ENCODE measurements around the gene FXYD5. TPM values are rescaled to one million over a fixed set of nuclear protein-coding genes. Genes with fewer than 3 reads are reported as not detected.

FXYD5 gene
- total and polyA plus RNA-seq, 7 donors, result 18.5 to 102 (median 27.0) TPM

DNA sequence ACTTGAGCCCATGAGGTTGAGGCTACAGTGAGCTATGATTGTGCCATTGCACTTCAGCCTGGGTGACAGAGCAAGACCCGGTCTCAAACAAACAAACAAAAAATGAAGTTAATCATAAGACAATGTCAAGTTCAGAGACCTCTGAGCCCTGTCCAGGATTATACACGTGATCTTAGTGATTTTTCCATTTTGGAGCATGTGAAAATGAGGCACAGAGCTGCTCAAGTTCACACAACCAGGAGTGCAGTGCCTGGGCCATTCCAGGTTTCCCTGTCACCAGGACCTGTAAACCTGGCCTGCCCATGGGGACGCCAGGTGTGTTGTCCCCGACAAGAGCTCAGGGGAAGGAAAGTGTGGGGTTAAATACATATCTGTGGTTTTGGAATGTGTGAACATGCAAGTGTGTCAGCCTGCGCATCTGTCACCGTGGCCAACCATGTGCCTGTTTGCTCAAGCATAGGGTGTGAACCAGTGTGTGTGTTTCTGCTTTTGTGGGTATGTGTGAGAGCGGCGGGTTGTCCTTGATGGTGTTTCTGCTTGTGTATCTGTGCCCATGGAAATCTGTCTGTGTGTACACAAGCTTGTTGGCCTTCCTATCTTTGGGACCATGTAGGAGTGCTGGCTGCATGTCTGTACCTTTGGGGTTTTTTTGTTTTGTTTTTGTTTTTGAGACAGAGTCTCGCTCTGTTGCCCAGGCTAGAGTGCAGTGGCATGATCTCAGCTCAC, 17.4 kb upstream of the FXYD5 start:
- Histone ChIP-seq H3K9me3 (no peaks in the 10 kb centered on the region), H3K4me1 (peaks cover 0 to 46% (median 34%) of the 10 kb centered on the region in 4 donors), H3K36me3 (no peaks in the 10 kb centered on the region), H3K4me3 (no peak overlapping the region), H3K27ac (peak overlapping the region; percentile 82 to 84 (median 84)), H3K27me3 (peaks cover 17 to 54% (median 21%) of the 10 kb centered on the region in 3 donors)
- DNase-seq, result no peak
- intact Hi-C loops (cut with DNase I), result no loop called here
- TF ChIP-seq POLR2AphosphoS5 (IDR thresholded peaks at IDR 0.05), result no peak
- TF ChIP-seq POLR2A (IDR thresholded peaks at IDR 0.05), result no peak
- TF ChIP-seq, protein P1, sequence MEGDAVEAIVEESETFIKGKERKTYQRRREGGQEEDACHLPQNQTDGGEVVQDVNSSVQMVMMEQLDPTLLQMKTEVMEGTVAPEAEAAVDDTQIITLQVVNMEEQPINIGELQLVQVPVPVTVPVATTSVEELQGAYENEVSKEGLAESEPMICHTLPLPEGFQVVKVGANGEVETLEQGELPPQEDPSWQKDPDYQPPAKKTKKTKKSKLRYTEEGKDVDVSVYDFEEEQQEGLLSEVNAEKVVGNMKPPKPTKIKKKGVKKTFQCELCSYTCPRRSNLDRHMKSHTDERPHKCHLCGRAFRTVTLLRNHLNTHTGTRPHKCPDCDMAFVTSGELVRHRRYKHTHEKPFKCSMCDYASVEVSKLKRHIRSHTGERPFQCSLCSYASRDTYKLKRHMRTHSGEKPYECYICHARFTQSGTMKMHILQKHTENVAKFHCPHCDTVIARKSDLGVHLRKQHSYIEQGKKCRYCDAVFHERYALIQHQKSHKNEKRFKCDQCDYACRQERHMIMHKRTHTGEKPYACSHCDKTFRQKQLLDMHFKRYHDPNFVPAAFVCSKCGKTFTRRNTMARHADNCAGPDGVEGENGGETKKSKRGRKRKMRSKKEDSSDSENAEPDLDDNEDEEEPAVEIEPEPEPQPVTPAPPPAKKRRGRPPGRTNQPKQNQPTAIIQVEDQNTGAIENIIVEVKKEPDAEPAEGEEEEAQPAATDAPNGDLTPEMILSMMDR (IDR thresholded peaks at IDR 0.05), result no peak
- TF ChIP-seq EP300 (IDR thresholded peaks at IDR 0.05), result no peak
- WGBS, 2 donors, result 23 to 56% methylated on average over 9 of the region's 9 CpGs

DNA sequence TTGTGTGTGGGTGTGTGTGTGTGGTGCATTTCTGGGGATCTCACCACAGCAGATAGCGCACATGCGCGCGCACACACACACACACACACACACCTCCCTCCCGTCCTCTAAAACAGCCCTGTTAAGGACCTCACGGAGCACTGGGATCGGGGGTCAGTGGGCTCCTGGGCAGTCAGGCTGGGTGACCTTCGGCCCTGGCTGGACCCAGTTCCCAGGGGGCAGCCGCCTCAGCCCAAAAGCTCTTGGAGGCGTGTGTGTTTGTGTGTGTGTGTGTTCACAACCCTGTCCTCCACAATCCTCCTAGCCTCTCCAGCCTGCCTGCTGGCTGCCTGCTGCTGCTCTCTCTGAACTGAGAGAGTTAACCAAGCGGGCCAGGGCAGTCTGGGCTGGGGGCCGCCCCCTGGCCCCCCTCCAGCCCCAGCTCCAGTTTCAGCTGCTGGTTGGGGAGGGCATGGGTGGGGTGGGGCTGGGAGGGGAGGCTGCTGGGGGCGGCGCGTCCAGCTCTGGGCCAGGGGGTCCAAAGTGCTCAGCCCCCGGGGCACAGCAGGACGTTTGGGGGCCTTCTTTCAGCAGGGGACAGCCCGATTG, 16.1 kb upstream of the FXYD5 start, which contains the start of gene FXYD1:
Gene FXYD1 (plus strand): TSS at position 520 of the 588 bp plus-strand sequence. CDS start 1,256 bp downstream, outside the sequence.
- peak within 1 kb of the TSS; percentile 82 to 84 (median 84) for H3K27ac ChIP-seq
- H3K36me3 ChIP-seq, result no peaks in the 10 kb centered on the region
- H3K27me3 ChIP-seq, result peaks cover 29 to 67% (median 34%) of the 10 kb centered on the region in 3 donors
- WGBS, 2 donors, result 67 to 72% methylated on average over 18 of the region's 18 CpGs
- intact Hi-C loops (cut with DNase I), result no loop called here
- peaks cover 0 to 58% (median 46%) of the 10 kb centered on the region in 4 donors for H3K4me1 ChIP-seq
- DNase-seq, result peak; percentile 87
- H3K4me3 ChIP-seq, result peak within 1 kb of the TSS; percentile 34 to 53 (median 47)
- no peaks in the 10 kb centered on the region for H3K9me3 ChIP-seq
- TF ChIP-seq POLR2AphosphoS5 (IDR thresholded peaks at IDR 0.05) (peak in 3 of 4 donors; percentile 4 to 65 (median 26)), EP300 (IDR thresholded peaks at IDR 0.05) (no peak), POLR2A (IDR thresholded peaks at IDR 0.05) (no peak)
- TF ChIP-seq, protein P1 (IDR thresholded peaks at IDR 0.05), result no peak

- peaks cover 0 to 52% (median 42%) of the 10 kb centered on the region in 4 donors for H3K4me1 ChIP-seq
- peak overlapping the region; percentile 82 to 84 (median 84) for H3K27ac ChIP-seq
- no peak for DNase-seq
- H3K9me3 ChIP-seq, result no peaks in the 10 kb centered on the region
- intact Hi-C loops (cut with DNase I), result loop anchor here (5.0 to 10.0 kb wide), 2 partner anchors 73 to 124 kb away; partner anchors contain the start of gene USF2
- peak overlapping the region; percentile 34 to 53 (median 47) for H3K4me3 ChIP-seq
- TF ChIP-seq POLR2AphosphoS5 (IDR thresholded peaks at IDR 0.05) (no peak), EP300 (IDR thresholded peaks at IDR 0.05) (no peak), POLR2A (IDR thresholded peaks at IDR 0.05) (no peak)
- TF ChIP-seq, protein P1 (IDR thresholded peaks at IDR 0.05), result no peak
- H3K36me3 ChIP-seq, result no peaks in the 10 kb centered on the region
- H3K27me3 ChIP-seq, result peaks cover 30 to 84% (median 38%) of the 10 kb centered on the region in 3 donors
- WGBS, 2 donors, result 46 to 58% methylated on average over 12 of the region's 12 CpGs
Measured at GRCh38 chr19:35140207-35140961, 14.2 kb upstream of the FXYD5 start.

DNA sequence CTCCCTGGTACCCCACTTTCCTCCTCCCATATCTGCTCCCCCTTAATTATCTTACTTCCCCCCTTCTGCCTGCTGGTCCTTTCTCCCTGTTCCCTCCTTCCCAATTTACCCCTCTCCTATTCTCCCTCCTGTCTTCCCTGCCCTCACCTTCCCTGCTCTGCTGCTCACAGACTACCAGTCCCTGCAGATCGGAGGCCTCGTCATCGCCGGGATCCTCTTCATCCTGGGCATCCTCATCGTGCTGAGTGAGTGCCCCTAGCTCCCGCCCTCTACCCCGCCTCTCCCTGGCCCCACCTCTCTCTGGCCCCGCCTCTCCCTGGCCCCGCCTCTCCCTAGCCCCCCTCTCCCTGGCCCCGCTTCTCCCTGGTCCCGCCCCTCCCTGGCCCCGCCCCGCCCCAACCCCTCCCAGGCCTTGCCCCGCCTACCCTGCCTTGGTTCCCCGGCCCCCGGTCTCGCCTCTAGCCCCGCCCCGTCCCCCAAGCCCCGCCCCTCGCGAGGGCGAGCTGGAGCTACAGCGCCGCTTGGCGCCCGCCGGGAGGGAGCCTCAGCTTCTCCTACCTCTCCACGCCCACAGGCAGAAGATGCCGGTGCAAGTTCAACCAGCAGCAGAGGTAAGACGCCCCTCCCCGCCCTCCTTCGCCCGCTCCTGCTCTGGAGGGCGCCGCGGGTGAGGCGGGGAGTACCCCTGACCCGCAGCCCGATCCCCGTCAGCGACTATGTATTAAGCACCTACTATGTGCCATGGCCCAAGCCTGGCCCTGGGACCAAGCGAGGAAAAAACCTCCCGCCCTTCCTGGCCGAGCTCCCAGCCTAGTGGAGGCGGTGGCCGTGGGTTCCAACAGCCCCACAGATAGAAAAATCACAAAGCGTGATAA, 13.3 kb upstream of the FXYD5 start:
- H3K27me3 ChIP-seq, result peaks cover 30 to 82% (median 38%) of the 10 kb centered on the region in 3 donors
- H3K4me3 ChIP-seq, result peak overlapping the region; percentile 34 to 53 (median 47)
- intact Hi-C loops (cut with DNase I), result loop anchor here (5.0 to 10.0 kb wide), 2 partner anchors 74 to 124 kb away; partner anchors contain the start of gene USF2
- peak overlapping the region; percentile 82 to 84 (median 84) for H3K27ac ChIP-seq
- no peaks in the 10 kb centered on the region for H3K9me3 ChIP-seq
- no peaks in the 10 kb centered on the region for H3K36me3 ChIP-seq
- peaks cover 0 to 48% (median 38%) of the 10 kb centered on the region in 4 donors for H3K4me1 ChIP-seq
- TF ChIP-seq, protein P1 (IDR thresholded peaks at IDR 0.05), result peak in 2 of 4 experiments; percentile 12 to 31
- TF ChIP-seq POLR2A (IDR thresholded peaks at IDR 0.05), result peak; percentile 71 to 80
- TF ChIP-seq POLR2AphosphoS5 (IDR thresholded peaks at IDR 0.05), result peak; percentile 89 to 95 (median 92)
- TF ChIP-seq EP300 (IDR thresholded peaks at IDR 0.05), result no peak
- WGBS, 2 donors, result 1 to 3% methylated on average over 48 of the region's 48 CpGs
- DNase-seq, result peak; percentile 96
